GM21737 (cell line): Measurements from ENCODE around the gene HDAC4.

Experiments
- ATAC-seq: cut with Tn5 transposase; IDR thresholded peaks from one replicate; pipeline ENCODE4 v1.9.1; 2021; ENCODE audit warnings: mild to moderate bottlenecking, moderate library complexity; ENCODE audit not compliant: unreplicated experiment

Gene HDAC4

GRCh38 chr2:239061824-239062570 is 338.8 kb downstream of the HDAC4 start:
- ATAC-seq = no peak

DNA sequence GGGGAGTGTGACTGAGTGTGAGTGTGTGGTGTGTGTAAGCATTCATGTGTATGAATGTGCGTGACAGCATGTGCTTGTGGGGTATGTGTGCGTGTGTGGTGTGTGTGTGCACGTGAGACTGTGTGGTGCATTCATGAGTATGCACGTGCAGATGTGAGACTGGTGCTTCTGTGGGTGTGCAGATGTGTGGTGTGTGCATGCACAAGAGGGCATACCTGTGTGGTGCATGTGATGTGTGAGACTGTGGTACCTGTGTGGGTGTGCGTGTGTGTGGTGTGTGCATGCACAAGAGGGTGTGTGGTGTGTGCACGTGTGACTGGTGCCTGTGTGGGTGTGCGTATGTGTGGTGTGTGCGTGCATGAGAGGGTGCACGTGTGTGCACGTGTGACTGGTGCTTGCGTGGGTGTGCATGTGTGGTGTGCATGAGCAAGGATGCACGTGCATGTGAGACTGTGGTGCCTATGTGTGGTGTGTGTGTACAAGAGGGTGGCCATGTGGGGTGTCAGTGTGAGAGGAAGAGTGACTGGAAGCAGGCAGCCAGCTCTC is 339.6 kb downstream of the HDAC4 start:
- no peak for ATAC-seq

- no peak for ATAC-seq
These were observed 340.1 kb downstream of the HDAC4 start for GRCh38 chr2:239060676-239061075.

DNA sequence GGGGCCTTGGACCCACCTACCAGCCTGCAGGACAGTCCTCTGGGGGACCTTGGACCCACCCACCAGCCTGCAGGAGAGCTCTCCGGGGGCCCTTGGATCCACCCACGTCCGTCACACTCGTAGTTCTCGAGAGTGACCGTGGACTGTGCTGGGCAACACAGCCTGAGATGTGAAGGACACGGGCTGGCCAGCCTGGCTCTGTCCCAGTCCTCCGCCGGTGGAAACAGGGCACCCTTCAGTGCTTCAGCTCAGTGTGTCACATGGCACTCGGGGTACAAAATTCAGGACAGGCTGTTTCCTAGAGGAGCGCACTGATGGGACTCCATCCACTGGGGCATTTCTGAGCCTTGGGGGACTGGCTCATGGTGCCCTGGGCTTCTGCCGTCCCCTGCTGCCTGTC is 341.0 kb downstream of the HDAC4 start:
- no peak for ATAC-seq

DNA sequence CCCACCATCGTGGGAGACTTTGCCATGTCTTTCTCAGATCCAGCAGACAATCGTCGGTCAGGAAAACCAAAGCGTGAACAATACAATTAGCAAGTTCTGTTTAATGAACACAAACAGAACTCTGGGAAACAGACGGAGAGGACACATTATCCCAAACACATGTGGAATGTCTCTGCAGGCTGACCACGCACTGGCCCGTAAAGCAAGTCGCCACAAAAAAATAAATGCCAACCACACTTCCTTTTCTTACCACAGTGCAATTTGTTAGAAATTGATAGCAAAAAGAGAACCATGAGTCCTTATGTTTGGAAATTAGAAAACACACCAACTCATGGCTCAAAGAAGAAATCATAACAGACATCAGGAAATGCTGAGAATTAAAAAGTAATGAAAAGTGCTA is 342.1 kb downstream of the HDAC4 start:
- no peak for ATAC-seq

DNA sequence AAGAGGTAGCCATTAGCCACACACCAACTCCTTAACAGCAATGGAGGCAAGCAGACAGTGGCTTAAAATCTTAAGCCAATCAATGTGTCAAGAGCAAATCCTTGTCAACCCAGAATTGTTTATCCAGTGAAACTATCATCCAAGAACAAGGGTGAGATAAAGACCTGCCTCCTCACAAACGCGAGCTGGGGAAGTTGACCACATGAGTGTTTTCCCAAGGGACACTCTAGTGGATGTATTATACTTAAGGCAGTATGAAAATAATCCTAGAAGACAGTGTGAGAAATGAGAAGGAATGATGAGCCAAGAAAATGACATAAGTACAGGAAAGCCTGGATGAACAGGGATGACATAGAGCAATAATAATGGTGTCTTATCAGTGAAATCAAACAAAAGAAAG is 343.3 kb downstream of the HDAC4 start:
- ATAC-seq = no peak

DNA sequence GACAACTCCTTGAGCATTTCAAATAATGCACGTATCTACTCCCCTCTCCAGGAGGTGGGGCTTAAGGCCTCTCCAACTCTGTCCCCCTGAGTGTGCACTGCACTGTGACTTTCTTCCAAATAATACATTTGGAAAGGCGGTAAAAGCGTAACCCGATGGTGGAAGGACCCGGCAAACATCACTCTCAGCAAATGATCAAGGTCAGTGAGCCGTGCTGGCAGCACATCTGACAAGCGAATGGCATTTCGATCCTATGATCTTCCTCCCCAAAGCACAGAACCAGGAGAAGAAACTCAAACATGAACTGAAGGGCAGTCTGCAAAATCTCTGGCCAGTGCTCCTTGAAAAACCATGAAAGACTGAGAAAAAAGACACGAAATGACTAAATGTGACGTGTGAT is 344.2 kb downstream of the HDAC4 start:
- no peak for ATAC-seq

DNA sequence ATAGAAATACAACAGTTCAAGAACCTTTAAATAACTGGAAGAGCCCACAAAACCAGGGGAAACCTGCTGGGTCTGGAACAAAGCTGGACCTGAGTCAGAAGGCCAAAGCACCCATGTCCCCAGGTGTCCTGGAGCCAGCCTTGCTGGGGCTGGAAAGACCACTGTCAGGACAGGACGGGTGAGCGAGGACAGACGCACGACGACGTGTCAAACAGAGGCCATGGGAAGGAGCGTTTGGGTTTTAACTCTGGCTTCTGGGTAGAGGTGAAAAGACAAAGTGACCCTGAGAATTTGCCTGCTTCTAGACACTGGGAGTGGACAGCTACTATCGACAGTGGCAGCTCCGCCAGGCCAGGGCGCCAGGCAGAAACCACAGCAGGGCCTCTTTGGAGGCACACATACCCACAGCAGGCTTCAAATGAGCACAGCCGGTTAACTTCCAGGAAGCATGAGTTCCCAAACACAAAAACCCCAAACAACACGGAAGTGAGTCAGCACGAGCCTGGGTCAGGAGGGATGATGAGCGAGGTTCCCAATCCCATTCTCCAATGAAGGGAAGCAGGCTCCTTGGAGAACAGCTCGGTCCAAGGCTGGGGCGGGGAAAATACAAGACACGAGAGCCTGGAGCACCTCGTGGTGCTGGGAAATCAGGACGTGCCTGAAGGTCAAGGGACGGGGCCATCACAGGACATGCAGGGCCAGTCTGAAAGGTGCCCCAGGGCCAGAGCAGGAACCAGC is 344.9 kb downstream of the HDAC4 start:
- no peak for ATAC-seq

- no peak for ATAC-seq
These were observed 345.9 kb downstream of the HDAC4 start for GRCh38 chr2:239054921-239055320.

GRCh38 chr2:239053801-239054503 is 346.9 kb downstream of the HDAC4 start:
- no peak for ATAC-seq

DNA sequence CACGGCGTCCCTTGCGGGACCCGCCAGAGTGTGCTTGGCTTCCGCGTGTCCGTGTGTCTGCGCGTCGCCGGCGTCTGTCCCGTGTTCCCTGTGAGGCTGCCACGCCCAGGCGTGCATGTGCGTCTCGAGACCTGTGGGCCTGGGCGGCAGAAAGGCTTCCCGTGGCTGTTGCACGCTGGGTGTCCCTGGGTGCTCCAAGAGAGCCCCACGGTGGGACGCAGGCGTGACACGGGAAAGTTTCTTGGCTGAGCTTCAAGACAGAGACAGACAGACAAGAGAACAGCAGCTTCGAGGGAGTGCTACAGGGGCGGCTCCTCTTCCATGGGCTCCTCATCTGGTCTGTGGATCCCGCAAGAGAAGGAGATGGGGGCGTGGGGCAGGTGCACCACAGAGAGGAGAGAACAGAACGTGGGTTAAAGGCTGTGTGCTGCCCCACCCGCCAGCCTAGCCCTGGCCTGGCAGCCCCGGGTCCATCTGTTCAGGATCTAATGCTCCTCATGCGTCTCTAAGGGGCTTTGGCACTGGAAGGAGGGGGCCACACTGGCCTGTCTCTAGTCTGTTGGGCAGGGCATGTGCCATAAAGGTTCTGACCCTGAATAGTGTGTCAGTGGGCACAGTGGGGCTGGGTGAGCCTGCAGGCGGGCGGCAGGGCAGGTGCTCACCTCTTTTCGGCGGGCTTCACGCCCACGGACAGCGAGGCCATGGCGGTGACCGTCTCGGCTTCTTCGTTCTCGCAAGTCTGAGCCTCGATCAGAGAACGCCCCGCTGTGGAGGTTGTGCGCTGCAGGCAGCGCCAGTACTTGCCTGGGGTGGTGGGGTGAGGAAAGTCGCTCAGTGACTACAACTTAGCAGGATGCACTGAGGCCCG is 347.8 kb downstream of the HDAC4 start:
- ATAC-seq = no peak

DNA sequence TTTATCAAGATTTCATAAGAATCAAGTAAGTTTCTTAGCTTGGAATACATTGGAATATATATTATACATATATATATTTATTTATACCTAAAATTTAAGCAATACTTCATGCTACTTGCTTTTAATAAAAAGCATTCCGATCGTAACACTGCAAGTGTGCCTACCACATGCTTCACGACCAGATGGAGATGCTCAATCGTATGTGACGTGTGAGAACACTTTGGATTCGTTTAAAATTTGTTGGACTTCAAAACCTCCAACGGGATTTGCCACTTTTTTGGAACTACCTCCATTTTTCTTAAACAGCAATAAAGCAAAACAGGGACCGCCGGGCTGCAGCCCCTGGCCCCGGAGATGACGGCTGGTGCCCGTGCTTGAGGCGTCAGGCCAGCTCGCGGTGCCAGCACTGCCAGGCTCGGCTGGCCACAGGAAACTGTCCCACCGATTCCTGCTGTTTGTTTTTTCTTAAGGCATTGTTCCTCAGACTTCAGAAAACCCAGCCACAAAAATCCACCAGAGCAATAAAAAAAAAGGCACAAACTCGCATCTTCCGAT is 348.9 kb downstream of the HDAC4 start:
- ATAC-seq = no peak

DNA sequence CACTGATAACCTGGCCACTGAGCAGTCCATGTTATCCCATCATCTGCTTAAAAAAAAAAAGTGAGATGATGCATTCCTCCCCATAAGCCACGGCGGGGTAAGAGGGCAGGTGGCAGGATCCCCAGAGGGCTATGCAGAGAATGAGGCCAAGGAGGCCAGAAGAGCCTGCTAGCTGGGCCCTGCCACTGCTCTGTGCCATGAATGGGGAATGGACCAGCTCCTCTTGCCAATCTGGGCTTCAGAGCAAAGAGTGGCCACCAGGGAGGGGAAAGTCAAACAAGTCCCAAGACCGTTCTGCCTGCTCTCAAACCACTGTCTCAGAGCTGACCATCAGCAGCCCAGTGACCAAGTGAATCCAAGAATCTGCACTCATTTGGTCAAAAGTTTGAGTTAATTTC is 350.6 kb downstream of the HDAC4 start:
- no peak for ATAC-seq

- no peak for ATAC-seq
These were observed 351.2 kb downstream of the HDAC4 start for GRCh38 chr2:239049421-239050251.

GRCh38 chr2:239048736-239049135 is 352.1 kb downstream of the HDAC4 start:
- no peak for ATAC-seq

DNA sequence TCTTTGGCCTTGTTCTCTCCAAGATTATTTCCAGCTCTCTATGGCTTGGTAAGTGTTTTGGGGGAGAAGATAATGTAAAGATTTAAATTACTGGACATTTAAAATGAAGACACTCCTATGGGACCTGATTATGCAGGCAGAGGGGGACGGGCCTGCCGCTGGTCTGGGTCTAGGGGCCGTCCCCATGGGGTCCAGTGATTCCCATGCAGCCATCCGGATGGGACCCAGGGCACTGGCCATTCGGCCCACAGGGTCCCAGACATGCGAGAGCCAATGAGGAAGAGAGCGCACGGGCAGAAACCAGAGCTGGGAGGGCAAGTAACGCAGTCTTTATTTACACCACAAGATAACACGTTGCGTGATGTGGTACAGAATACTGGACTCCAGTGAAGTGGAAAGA is 353.0 kb downstream of the HDAC4 start:
- ATAC-seq = no peak

DNA sequence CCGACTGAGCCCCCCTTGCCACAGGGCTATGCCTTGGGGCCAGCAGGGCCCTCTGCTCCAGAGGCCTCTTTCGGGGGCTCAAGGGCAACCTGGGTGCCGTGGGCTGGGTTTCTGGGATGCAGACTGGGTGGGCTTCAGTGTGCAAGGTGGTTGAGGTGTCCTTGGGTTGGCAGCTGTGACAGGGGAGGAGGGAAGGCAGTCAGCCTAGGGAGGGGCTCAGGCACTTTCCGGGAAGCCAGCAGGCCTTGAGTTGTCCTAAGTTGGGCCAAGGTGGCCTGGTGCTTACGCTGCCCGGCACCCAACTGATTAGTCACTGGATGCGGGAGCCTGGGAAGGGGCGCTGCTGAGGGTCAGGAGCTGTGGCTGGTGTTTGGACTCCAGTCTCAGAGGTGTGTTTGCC is 353.4 kb downstream of the HDAC4 start:
- ATAC-seq = no peak

DNA sequence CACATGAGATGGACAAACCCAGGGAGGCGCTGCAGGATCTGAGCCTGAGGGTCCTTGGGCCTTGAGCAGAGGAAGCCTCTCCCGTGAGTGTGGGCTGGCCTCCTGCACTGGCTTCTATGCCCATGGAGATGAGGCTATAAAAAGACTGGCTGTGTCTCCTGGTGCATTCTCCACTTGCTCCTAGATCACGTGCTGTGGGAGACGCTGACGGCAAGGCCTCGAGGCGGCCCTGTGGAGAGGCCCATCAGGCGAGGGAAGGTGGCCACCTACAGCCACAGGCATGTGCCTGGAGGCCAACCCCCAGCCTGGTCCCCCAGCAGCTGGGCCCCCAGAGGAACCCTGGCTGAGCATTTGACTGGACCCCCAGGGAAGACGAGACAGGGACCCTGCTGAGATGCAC is 354.0 kb downstream of the HDAC4 start:
- no peak for ATAC-seq

GRCh38 chr2:239044336-239044735 is 356.5 kb downstream of the HDAC4 start:
- ATAC-seq = no peak

DNA sequence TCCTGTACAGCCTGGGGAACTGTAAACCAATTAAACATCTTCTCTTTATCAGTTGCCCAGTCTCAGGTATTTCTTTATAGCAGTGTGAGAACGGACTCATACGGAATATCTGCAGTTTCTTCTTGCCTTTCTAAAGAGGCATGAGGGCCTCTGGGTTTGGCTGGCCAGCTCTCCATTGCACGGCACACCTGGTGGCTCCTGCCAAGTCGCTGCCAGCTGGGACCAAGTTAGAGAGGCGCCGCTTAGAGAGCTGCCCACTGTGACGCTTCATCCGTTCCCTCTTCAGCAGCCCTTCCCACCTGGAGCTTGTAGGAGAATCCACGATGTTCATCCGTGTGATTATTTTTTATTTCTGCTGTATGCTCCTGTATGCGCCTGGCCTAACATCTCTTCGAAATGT is 357.5 kb downstream of the HDAC4 start:
- ATAC-seq = no peak
